Measurements from ENCODE around the gene TMEM219. TPM values are rescaled to one million over a fixed set of nuclear protein-coding genes. Genes with fewer than 3 reads are reported as not detected.
"Not testable (repeated sequence)": the region's sequence is repeated elsewhere in the genome, so short reads cannot be mapped to it uniquely, and the experiment has no call there.

The TMEM219 gene
- total and polyA plus RNA-seq, 10 of the 15 experiments (the other 5 are each of a cell fraction or from before 2014, with no cell fraction given): 33.6 to 74.6 (median 56.5) TPM

DNA sequence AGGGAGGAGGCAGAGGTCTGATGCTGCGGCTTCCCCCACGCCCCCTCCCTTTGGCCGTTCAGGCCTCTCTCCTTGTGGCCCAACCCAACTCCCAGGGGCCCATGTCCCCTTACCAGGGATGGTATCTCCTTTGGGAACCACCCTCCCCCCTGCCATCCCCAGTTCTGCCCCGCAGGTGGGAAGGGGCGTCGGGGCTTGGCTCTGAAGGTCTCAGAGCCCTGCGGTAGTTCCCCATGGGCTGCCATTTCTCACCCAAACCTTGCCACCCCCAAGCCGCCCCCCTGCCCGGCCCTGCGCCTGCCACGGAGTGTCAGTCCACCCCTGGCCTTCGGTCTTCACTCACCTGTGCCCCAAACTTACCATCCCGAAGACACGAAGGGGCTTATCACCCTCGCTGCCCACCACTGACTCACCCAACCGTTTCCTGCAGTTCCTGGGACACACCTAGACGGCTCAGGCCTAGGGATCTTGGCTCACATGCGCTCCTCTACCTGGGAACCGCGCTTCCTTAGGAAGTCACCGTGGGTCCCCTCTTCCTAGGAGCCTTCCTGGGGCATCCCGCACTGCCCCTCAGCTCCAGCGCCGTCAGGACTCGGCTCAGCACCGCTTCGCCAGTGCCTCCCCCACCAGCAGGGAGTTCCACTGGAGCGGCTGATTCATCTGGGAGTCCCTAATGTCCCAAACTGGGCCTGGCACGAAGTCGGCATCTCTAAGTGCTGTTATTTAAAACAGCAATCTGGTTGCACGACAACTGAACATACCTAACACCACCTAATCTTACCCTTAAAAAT lies 50.0 kb downstream of the TMEM219 start:
- ChIA-PET POLR2A (no interaction called here), CTCF (no interaction called here), SMC1A (ENCODE audit: uncharacterized antibody, unreplicated experiment) (no interaction called here), RAD21 (ENCODE audit: unreplicated experiment) (interaction anchor here (0.6 kb wide), 2 partner anchors 159 to 164 kb away, joined by 3 to 4 read pairs; no protein-coding TSS in a partner anchor)
- FAIRE-seq: no peak
- WGBS (ENCODE audit: insufficient coverage, insufficient replicate concordance, low lambda C conversion rate, missing lambda C conversion rate): 39% methylated on average over 31 of the region's 31 CpGs
- no peaks in the 10 kb centered on the region for H4K20me1 ChIP-seq (ENCODE audit: control insufficient read depth, insufficient read depth)
- H3K4me1 ChIP-seq (ENCODE audit: control insufficient read depth, insufficient read depth, low read length): no peaks in the 10 kb centered on the region
- no peak for DNase-seq (ENCODE audit: low read depth, low spot score)
- peaks cover 3 to 7% of the 10 kb centered on the region in 2 experiments; a peak in 3 of 4 replicates for H3K27me3 ChIP-seq (replicated peaks in 1 of 2; ENCODE audit: control insufficient read depth in 2 of 2, insufficient read depth in 2 of 2, low read length in 1 of 2)
- H3K4me3 ChIP-seq: no peak overlapping the region
- no peaks in the 10 kb centered on the region for H3K9me3 ChIP-seq (replicated peaks; ENCODE audit: control insufficient read depth, insufficient read depth, low read length)
- no peak overlapping the region for H3K9ac ChIP-seq (ENCODE audit: control insufficient read depth, insufficient read depth, low read length)
- no peaks in the 10 kb centered on the region for H3K36me3 ChIP-seq (ENCODE audit: control insufficient read depth in 2 of 2, insufficient read depth in 2 of 2, low read length in 1 of 2)
- intact Hi-C loops (cut with micrococcal nuclease; ENCODE audit: unreplicated experiment): no loop called here
- no peak for ATAC-seq
- H3K4me2 ChIP-seq (ENCODE audit: control insufficient read depth, insufficient read depth): no peak overlapping the region
- H3K27ac ChIP-seq (ENCODE audit: control insufficient read depth, insufficient read depth): no peak overlapping the region
- no TSS peak for BruUV-seq (replicated peaks)
- TF ChIP-seq SMAD1 (IDR thresholded peaks at IDR 0.05; ENCODE audit: low read depth, partially characterized antibody) (no peak), KLF5 (IDR thresholded peaks at IDR 0.05; ENCODE audit: partially characterized antibody) (no peak), IRF3 (IDR thresholded peaks at IDR 0.05) (no peak), FOXK2 (IDR thresholded peaks at IDR 0.05) (no peak), HDAC6 (IDR thresholded peaks at IDR 0.05; ENCODE audit: unreplicated experiment) (no peak), ZNF207 (IDR thresholded peaks at IDR 0.05; ENCODE audit: borderline replicate concordance) (no peak), FOXM1 (IDR thresholded peaks at IDR 0.05; ENCODE audit: low read depth, low read length) (no peak), YBX1 (IDR thresholded peaks at IDR 0.05) (no peak), GABPA (IDR thresholded peaks at IDR 0.05; ENCODE audit: low read depth) (no peak), POLR2A (IDR thresholded peaks at IDR 0.05; ENCODE audit: low read depth, low read length) (no peak), JUND (IDR thresholded peaks at IDR 0.05; ENCODE audit: low read depth, low read length) (no peak), CBFB (IDR thresholded peaks at IDR 0.05; ENCODE audit: low read depth) (no peak), RAD51 (IDR thresholded peaks at IDR 0.05) (no peak)
- TF ChIP-seq, protein P1, sequence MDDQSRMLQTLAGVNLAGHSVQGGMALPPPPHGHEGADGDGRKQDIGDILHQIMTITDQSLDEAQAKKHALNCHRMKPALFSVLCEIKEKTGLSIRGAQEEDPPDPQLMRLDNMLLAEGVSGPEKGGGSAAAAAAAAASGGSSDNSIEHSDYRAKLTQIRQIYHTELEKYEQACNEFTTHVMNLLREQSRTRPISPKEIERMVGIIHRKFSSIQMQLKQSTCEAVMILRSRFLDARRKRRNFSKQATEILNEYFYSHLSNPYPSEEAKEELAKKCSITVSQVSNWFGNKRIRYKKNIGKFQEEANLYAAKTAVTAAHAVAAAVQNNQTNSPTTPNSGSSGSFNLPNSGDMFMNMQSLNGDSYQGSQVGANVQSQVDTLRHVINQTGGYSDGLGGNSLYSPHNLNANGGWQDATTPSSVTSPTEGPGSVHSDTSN (IDR thresholded peaks at IDR 0.05; ENCODE audit: insufficient replicate concordance, low read depth, low read length): no peak
- H2AFZ ChIP-seq (ENCODE audit: control insufficient read depth, low read depth, low read length): no peak overlapping the region
- in situ Hi-C loops (cut with MboI): loop anchor here (25.0 kb wide), 1 partner anchor 900 kb away; no protein-coding TSS in a partner anchor
- H3K79me2 ChIP-seq (ENCODE audit: control insufficient read depth, insufficient read depth, low read length): no peaks in the 10 kb centered on the region

DNA sequence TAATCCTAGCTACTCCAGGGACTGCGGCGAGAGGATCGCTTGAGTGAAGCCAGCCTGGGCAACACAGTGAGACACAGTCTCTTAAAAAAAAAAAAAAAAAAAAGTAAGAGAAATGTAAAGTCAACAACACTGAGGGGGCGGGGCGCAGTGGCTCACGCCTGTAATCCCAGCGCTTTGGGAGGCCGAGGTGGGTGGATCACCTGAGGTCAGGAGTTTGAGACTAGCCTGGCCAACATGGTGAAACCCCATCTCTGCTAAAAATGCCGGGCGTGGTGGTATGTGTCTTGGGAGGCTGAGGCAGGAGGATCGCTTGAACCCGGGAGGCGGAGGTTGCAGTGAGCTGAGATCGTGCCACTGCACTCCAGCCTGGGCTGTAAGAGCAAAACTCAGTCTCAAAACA lies 50.7 kb downstream of the TMEM219 start:
- H3K4me2 ChIP-seq (ENCODE audit: control insufficient read depth, insufficient read depth); H3K79me2 ChIP-seq (ENCODE audit: control insufficient read depth, insufficient read depth, low read length); BruUV-seq (replicated peaks); RAD21 ChIA-PET (ENCODE audit: unreplicated experiment); H3K27ac ChIP-seq (ENCODE audit: control insufficient read depth, insufficient read depth); intact Hi-C loops (cut with micrococcal nuclease; ENCODE audit: unreplicated experiment); H3K9ac ChIP-seq (ENCODE audit: control insufficient read depth, insufficient read depth, low read length); H3K9me3 ChIP-seq (replicated peaks; ENCODE audit: control insufficient read depth, insufficient read depth, low read length); SMC1A ChIA-PET (ENCODE audit: uncharacterized antibody, unreplicated experiment); H2AFZ ChIP-seq (ENCODE audit: control insufficient read depth, low read depth, low read length); H3K27me3 ChIP-seq (replicated peaks in 1 of 2; ENCODE audit: control insufficient read depth in 2 of 2, insufficient read depth in 2 of 2, low read length in 1 of 2); H4K20me1 ChIP-seq (ENCODE audit: control insufficient read depth, insufficient read depth); FAIRE-seq; H3K36me3 ChIP-seq (ENCODE audit: control insufficient read depth in 2 of 2, insufficient read depth in 2 of 2, low read length in 1 of 2); ATAC-seq; H3K4me3 ChIP-seq; H3K4me1 ChIP-seq (ENCODE audit: control insufficient read depth, insufficient read depth, low read length); DNase-seq (ENCODE audit: low read depth, low spot score): not testable (repeated sequence)
- in situ Hi-C loops (cut with MboI): loop anchor here (25.0 kb wide), 1 partner anchor 900 kb away; no protein-coding TSS in a partner anchor
- ChIA-PET POLR2A (interaction anchor here (0.6 to 0.7 kb wide), 3 partner anchors 86 to 170 kb away, joined by 5 to 9 read pairs (median 6); no protein-coding TSS in a partner anchor), CTCF (interaction anchor here (0.6 kb wide), 1 partner anchor 357 kb away, joined by 3 read pairs; no protein-coding TSS in a partner anchor)
- WGBS (ENCODE audit: insufficient coverage, insufficient replicate concordance, low lambda C conversion rate, missing lambda C conversion rate): 92% methylated on average over 14 of the region's 14 CpGs

Measured in GM12878 (cell line).